Left ventricle myocardium inferior (tissue), 1 donor: ENCODE data around the gene MYO1A. TPM values are rescaled to one million over a fixed set of nuclear protein-coding genes. Genes with fewer than 3 reads are reported as not detected.

ENCODE experiments used
- DNase-seq: peaks from one replicate; pipeline ENCODE4 v3.0.0-alpha.2; 2020
- H3K27ac ChIP-seq: fragments of 200-600 bp; replicated peaks from 2 replicates; pipeline ENCODE4 v1.8.0; 2021
- H3K27me3 ChIP-seq: fragments of 200-600 bp; 2 replicates; pipeline ENCODE4 v1.8.0; 2021; ENCODE audit warnings: low read depth
- H3K36me3 ChIP-seq: fragments of 200-600 bp; 2 replicates; pipeline ENCODE4 v1.8.0; 2021
- H3K4me1 ChIP-seq: fragments of 200-600 bp; 2 replicates; pipeline ENCODE4 v1.8.0; 2021
- H3K4me3 ChIP-seq: fragments of 200-600 bp; 2 replicates; pipeline ENCODE4 v1.8.0; 2021; ENCODE audit warnings: mild to moderate bottlenecking, moderate library complexity
- H3K9me3 ChIP-seq: fragments of 200-600 bp; replicated peaks from 2 replicates; pipeline ENCODE4 v1.8.0; 2021
- CTCF ChIP-seq: fragments of 200-600 bp; IDR thresholded peaks from 2 replicates; pipeline ENCODE4 v1.8.0; 2021; ENCODE audit warnings: antibody characterized with exemption, mild to moderate bottlenecking, borderline replicate concordance
- intact Hi-C: fragments of 100-400 bp; cut with micrococcal nuclease; formaldehyde crosslinking; loops from one replicate; pipeline ENCODE4 v1.11.0; 2022
- total RNA-seq: library from RNA; stranded (reverse); fragmentation: NEBNext Ultra II Directional; extraction: Animal tissue kit (Norgen Biotek cat#: 25700); gene quantifications from one replicate; pipeline ENCODE4 v1.2.1, GENCODE V29; 2021
- donor health status: DM: no; HTN: yes; CAD: no; lungs with severe emphysema.

Gene MYO1A
- total RNA-seq, 1 donor from 2014 or later, result not detected

GRCh38 chr12:56979628-56980027, 70.3 kb downstream of the MYO1A start:
- Histone ChIP-seq H3K27me3 (no peaks in the 10 kb centered on the region), H3K9me3 (no peaks in the 10 kb centered on the region), H3K27ac (no peak overlapping the region), H3K4me1 (no peaks in the 10 kb centered on the region), H3K36me3 (no peaks in the 10 kb centered on the region), H3K4me3 (no peak overlapping the region)
- intact Hi-C loops, result no loop called here
- no peak for DNase-seq
- no peak for TF ChIP-seq CTCF

Other genes with a start within 250 kb of the MYO1A start
- gene SDR9C7, start 115.7 kb downstream of the MYO1A start, total RNA-seq, result not detected
- gene RDH16, start 92.5 kb downstream of the MYO1A start, total RNA-seq, result 0.19 TPM
- 2.7 TPM for gene ZBTB39, start 43.6 kb downstream of the MYO1A start, total RNA-seq
- gene TAC3, start 33.6 kb downstream of the MYO1A start, total RNA-seq, result not detected
- 3.3 TPM for gene NEMP1, start 28.7 kb upstream of the MYO1A start, total RNA-seq
- gene NAB2, start 39.0 kb upstream of the MYO1A start, total RNA-seq, result 10.1 TPM
- 46.2 TPM for gene STAT6, start 61.2 kb upstream of the MYO1A start, total RNA-seq
- gene LRP1, start 78.4 kb upstream of the MYO1A start, total RNA-seq, result 61.0 TPM
- not detected for gene LRP1-AS, start 97.5 kb upstream of the MYO1A start, total RNA-seq
- 0.44 TPM for gene NXPH4, start 166.7 kb upstream of the MYO1A start, total RNA-seq
- gene SHMT2, start 179.6 kb upstream of the MYO1A start, total RNA-seq, result 22.9 TPM
- gene STAC3, start 201.1 kb upstream of the MYO1A start, total RNA-seq, result 0.69 TPM